HG03565 (cell line): ENCODE results near the gene CLEC12A.

ENCODE experiments used
- ATAC-seq: cut with Tn5 transposase; IDR thresholded peaks from one replicate; pipeline ENCODE4 v1.9.1; 2021; ENCODE audit warnings: mild to moderate bottlenecking, moderate library complexity; ENCODE audit not compliant: unreplicated experiment

Gene CLEC12A

DNA sequence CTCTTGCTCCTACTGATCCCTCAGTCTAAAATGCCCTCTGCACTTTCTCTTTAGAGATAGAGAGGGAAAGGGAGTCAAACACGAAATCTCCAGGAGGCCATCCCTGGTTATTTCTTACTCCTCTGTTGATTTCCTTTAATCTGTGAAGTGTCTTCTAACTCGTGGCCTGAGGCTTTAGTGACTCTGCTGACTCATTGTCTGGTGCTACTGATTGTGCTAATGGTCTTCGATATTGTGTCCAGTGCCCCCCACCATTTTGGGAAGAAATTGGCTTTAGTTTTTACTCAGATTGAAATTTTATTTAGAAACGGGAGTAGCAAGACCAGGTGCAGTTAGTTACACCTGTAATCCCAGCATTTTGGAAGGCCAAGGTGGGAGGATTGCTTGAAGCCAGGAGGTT lies 60.1 kb downstream of the CLEC12A start:
- ATAC-seq = no peak

DNA sequence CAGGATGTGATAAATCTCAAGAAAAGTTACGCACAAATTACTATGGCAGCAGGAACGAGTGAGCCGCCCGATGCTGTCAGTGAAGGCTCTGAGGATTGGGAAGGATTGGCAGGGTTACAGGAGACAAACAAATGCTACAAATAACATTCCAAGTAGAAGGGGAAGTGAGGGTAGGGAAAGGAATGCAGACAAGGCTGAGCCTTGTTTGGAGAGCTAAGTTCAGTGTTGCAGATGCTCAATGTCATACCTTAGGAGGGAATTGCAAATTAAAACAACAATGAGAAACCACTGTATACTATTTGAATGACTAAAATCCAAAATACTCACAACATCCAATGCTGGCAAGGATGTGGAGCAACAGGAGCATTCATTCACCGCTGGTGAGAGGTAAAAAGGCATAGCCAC lies 60.6 kb downstream of the CLEC12A start:
- ATAC-seq = no peak

DNA sequence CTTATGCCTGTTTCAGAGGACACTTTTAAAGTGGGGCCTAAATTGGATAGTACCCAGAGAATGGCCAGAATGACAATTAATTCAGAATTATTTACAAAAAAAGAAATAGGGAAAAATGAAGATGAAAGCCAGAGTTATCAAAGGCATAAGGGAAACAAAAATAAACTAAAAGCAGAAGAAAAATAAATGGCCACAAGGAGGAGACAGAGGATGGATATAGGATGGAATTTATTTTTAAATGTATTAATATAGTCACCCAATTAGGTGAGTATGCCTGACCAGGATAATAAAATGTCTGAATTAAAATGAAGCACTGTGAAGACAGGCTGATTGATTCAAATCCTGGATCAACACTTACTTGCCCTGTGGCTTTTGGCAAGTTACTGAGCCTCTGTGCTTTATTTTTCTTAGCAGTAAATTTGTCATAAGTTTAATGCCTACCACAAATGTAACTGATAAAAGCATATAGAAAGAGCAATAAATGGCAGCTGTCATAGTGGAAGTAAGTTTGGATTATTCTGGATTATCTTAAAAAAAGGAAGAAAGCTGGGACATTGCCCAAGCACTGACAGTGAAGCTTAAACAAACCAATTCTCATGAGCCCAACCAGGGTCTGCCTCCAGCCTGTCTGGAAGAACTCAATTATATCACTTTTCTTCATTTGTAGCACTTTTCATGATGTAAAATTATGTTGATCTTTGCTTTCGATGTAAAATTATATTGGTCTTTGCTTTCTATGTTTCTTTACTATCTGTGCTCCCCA lies 62.8 kb downstream of the CLEC12A start:
- no peak for ATAC-seq
